GM21447 (cell line): ENCODE results near the gene VAV2.
"Not testable (repeated sequence)": the region's sequence is repeated elsewhere in the genome, so short reads cannot be mapped to it uniquely, and the experiment has no call there.

Source experiments
- ATAC-seq: cut with Tn5 transposase; IDR thresholded peaks from one replicate; pipeline ENCODE4 v1.9.1; 2021; ENCODE audit not compliant: unreplicated experiment

The VAV2 gene

GRCh38 chr9:133998915-133999595, 6.9 kb upstream of the VAV2 start:
- no peak for ATAC-seq

GRCh38 chr9:133997584-133997983, 5.5 kb upstream of the VAV2 start:
- ATAC-seq: no peak

GRCh38 chr9:133996531-133997520, 4.7 kb upstream of the VAV2 start:
- ATAC-seq: no peak

- ATAC-seq: no peak
Observed at GRCh38 chr9:133995012-133995896, 3.1 kb upstream of the VAV2 start.

GRCh38 chr9:133994353-133995011, 2.4 kb upstream of the VAV2 start:
- no peak for ATAC-seq

- ATAC-seq: no peak
Observed at GRCh38 chr9:133993635-133994253, 1.6 kb upstream of the VAV2 start.

- ATAC-seq: peak; percentile 42
Observed at GRCh38 chr9:133992780-133993634, 883 bp upstream of the VAV2 start.

GRCh38 chr9:133991214-133991921, 756 bp downstream of the VAV2 start:
- ATAC-seq: peak; percentile 8

- ATAC-seq: no peak
Observed at GRCh38 chr9:133990366-133991213, 1.5 kb downstream of the VAV2 start.

- no peak for ATAC-seq
Observed at GRCh38 chr9:133989625-133990365, 2.3 kb downstream of the VAV2 start.

GRCh38 chr9:133988771-133989170, 3.4 kb downstream of the VAV2 start:
- ATAC-seq: not testable (repeated sequence)

GRCh38 chr9:133987946-133988665, 4.0 kb downstream of the VAV2 start:
- no peak for ATAC-seq

GRCh38 chr9:133987446-133987788, 4.7 kb downstream of the VAV2 start:
- ATAC-seq: no peak

- no peak for ATAC-seq
Observed at GRCh38 chr9:133986774-133987445, 5.2 kb downstream of the VAV2 start.

GRCh38 chr9:133986061-133986460, 6.1 kb downstream of the VAV2 start:
- ATAC-seq: no peak
